ENCODE results near the gene RETN. TPM values are rescaled to one million over a fixed set of nuclear protein-coding genes. Genes with fewer than 3 reads are reported as not detected.

Gene RETN
- total and polyA plus RNA-seq, 2 experiments from 2014 or later, result not detected

DNA sequence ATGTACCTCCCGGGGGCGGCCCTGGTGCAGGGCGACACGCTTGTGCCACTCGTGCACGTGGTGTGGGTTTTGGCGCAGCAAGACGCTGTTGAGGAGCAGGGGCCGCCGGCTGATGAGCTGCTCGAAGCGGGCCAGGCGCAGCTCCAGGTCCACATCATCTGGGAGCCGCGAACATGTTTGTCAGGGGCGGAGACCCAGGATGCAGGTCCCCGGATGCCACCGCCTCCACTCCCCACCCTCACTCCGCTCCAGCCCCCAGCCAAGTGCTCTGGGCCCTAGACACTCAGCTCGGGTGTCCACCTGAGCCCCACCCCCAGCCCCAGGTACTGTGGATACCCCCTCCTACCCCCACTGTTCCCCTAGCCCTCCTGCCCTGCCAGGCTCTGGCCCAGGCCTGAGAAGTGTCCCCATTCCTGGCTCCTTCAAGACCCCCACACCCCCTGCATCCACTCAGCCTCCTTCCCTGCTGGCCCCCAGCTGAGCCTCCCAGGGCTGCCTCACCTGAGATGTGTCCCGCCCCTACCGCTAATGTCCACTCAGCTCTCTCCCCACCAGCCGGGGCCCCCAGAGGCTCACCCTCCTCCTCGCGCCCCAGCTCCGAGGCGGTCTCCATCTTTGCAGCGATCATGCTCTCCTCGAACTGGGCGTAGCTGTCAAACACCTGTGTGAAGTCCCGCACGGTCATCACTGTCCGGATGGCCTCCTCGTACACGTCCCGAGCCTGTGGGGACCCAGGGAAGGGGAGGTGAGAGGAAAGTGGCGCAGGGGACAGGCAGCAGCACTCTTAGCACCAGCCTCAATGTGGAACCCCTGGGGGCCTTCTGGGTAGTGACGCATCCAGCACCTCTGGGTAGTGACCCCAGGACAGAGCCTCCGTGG lies 44.9 kb upstream of the RETN start:
- 93 to 96% methylated on average over 31 of the region's 39 CpGs for WGBS, 2 experiments (ENCODE audit: low coverage in 1 of 2, low lambda C conversion rate in 2 of 2, missing lambda C conversion rate in 2 of 2)
- Histone ChIP-seq H3K4me2 (ENCODE audit: unreplicated experiment) (no peak overlapping the region), H3K27ac (no peak overlapping the region), H3F3A (ENCODE audit: insufficient read depth) (no peaks in the 10 kb centered on the region), H3K9me2 (ENCODE audit: insufficient read depth) (no peaks in the 10 kb centered on the region), H3K79me2 (ENCODE audit: insufficient read depth) (peaks cover 42% of the 10 kb centered on the region), H3K27me3 (replicated peaks; ENCODE audit: insufficient read depth) (no peaks in the 10 kb centered on the region), H3K9ac (no peak overlapping the region), H4K20me1 (ENCODE audit: insufficient read depth) (no peaks in the 10 kb centered on the region), H2AFZ (no peak overlapping the region), H3K4me1 (ENCODE audit: insufficient read depth) (peaks cover 6% of the 10 kb centered on the region), H3K9me3 (ENCODE audit: low read depth) (no peaks in the 10 kb centered on the region), H3K4me3 (no peak overlapping the region), H3K36me3 (ENCODE audit: low read depth) (no peaks in the 10 kb centered on the region)
- DNase-seq, result no peak
- TF ChIP-seq EZH2phosphoT487 (IDR thresholded peaks at IDR 0.05; ENCODE audit: insufficient read depth, low read depth) (no peak), EZH2 (IDR thresholded peaks at IDR 0.05; ENCODE audit: insufficient read depth, poor library complexity, severe bottlenecking) (no peak)
- in situ Hi-C loops (cut with MboI), result no loop called here

DNA sequence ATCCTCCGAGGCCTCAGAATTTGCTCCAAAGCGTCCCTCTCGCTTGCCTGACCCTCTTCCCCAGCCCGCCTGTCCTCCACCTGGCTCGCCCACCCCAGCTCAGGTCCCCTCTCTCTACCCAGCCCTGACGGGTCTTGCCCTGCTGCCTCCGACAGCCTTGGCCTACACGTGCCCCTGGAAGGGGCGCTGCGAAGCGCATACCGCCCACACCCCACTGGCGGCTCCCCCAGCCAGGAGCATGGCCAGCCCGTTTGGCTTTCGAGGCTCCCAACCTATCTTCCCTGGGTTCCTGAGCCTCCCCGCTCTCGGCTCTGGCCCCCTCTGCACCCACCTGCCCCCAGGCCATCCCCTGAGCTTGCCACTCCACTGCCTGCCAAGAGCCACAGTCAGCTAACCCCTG lies 44.0 kb upstream of the RETN start:
- Histone ChIP-seq H3K79me2 (ENCODE audit: insufficient read depth) (peaks cover 48% of the 10 kb centered on the region), H3K27ac (no peak overlapping the region), H3K9ac (no peak overlapping the region), H3K9me2 (ENCODE audit: insufficient read depth) (no peaks in the 10 kb centered on the region), H3K4me1 (ENCODE audit: insufficient read depth) (peaks cover 6% of the 10 kb centered on the region), H3F3A (ENCODE audit: insufficient read depth) (no peaks in the 10 kb centered on the region), H3K36me3 (ENCODE audit: low read depth) (no peaks in the 10 kb centered on the region), H3K27me3 (replicated peaks; ENCODE audit: insufficient read depth) (no peaks in the 10 kb centered on the region), H3K9me3 (ENCODE audit: low read depth) (no peaks in the 10 kb centered on the region), H4K20me1 (ENCODE audit: insufficient read depth) (no peaks in the 10 kb centered on the region), H2AFZ (no peak overlapping the region), H3K4me2 (ENCODE audit: unreplicated experiment) (no peak overlapping the region), H3K4me3 (no peak overlapping the region)
- 86% methylated on average over 14 to 17 of the region's 17 CpGs for WGBS, 2 experiments (ENCODE audit: low coverage in 1 of 2, low lambda C conversion rate in 2 of 2, missing lambda C conversion rate in 2 of 2)
- TF ChIP-seq EZH2 (IDR thresholded peaks at IDR 0.05; ENCODE audit: insufficient read depth, poor library complexity, severe bottlenecking) (no peak), EZH2phosphoT487 (IDR thresholded peaks at IDR 0.05; ENCODE audit: insufficient read depth, low read depth) (no peak)
- in situ Hi-C loops (cut with MboI), result no loop called here
- DNase-seq, result no peak

DNA sequence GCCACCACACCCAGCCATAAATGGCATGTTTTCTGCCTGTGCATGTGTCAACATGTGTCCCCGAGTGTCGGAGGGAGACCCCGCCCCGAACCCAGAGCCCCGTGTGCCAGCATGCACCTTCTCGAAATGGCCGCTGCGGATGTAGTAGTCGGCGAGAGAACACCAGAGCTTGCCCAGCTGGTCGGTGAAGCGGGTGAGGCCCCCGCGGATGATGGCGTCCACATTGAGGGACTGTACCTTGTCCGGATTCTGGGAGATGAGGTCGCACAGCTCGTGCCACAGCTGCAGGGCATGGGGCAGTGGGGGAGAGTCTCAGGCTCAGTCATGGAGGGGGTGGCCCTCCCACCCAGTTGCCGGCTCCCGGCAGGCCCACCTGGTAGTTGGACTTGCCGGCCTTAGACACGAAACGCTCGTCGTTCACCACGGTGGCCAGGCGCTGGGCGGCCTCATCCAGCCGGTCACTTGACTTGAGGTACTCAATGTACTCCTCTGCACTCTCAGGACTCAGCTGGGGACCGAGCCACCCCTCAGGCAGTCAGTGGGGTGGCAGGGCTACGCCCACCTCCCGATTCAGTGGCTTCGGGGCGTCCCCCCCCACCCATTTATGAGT lies 43.0 kb upstream of the RETN start:
- in situ Hi-C loops (cut with MboI), result no loop called here
- no peaks in the 10 kb centered on the region for H3K36me3 ChIP-seq (ENCODE audit: low read depth)

GRCh38 chr19:7627166-7627565 lies 41.7 kb upstream of the RETN start:
- H3K9me3 ChIP-seq (ENCODE audit: low read depth), result no peaks in the 10 kb centered on the region
- H4K20me1 ChIP-seq (ENCODE audit: insufficient read depth), result no peaks in the 10 kb centered on the region
- no peaks in the 10 kb centered on the region for H3F3A ChIP-seq (ENCODE audit: insufficient read depth)
- in situ Hi-C loops (cut with MboI), result no loop called here
- WGBS, 2 experiments (ENCODE audit: low coverage in 1 of 2, low lambda C conversion rate in 2 of 2, missing lambda C conversion rate in 2 of 2), result 87 to 89% methylated on average over 20 to 24 of the region's 24 CpGs
- DNase-seq, result no peak
- no peaks in the 10 kb centered on the region for H3K27me3 ChIP-seq (replicated peaks; ENCODE audit: insufficient read depth)
- no peak for TF ChIP-seq EZH2 (IDR thresholded peaks at IDR 0.05; ENCODE audit: insufficient read depth, poor library complexity, severe bottlenecking)
- no peak for TF ChIP-seq EZH2phosphoT487 (IDR thresholded peaks at IDR 0.05; ENCODE audit: insufficient read depth, low read depth)
- H3K9ac ChIP-seq, result no peak overlapping the region
- no peak overlapping the region for H3K27ac ChIP-seq
- peaks cover 70% of the 10 kb centered on the region for H3K79me2 ChIP-seq (ENCODE audit: insufficient read depth)
- no peaks in the 10 kb centered on the region for H3K36me3 ChIP-seq (ENCODE audit: low read depth)
- H3K4me2 ChIP-seq (ENCODE audit: unreplicated experiment), result no peak overlapping the region
- H3K9me2 ChIP-seq (ENCODE audit: insufficient read depth), result no peaks in the 10 kb centered on the region
- H3K4me3 ChIP-seq, result no peak overlapping the region
- no peak overlapping the region for H2AFZ ChIP-seq
- H3K4me1 ChIP-seq (ENCODE audit: insufficient read depth), result peaks cover 14% of the 10 kb centered on the region

More for the DNA sequence above, 43.0 kb upstream of the RETN start:
- Histone ChIP-seq H2AFZ (no peak overlapping the region), H3K79me2 (ENCODE audit: insufficient read depth) (peaks cover 59% of the 10 kb centered on the region), H3K27ac (no peak overlapping the region), H3K9me3 (ENCODE audit: low read depth) (no peaks in the 10 kb centered on the region), H3K4me3 (no peak overlapping the region), H3K9me2 (ENCODE audit: insufficient read depth) (no peaks in the 10 kb centered on the region), H3K9ac (no peak overlapping the region), H3K27me3 (replicated peaks; ENCODE audit: insufficient read depth) (no peaks in the 10 kb centered on the region), H3K4me1 (ENCODE audit: insufficient read depth) (peaks cover 12% of the 10 kb centered on the region), H3K4me2 (ENCODE audit: unreplicated experiment) (no peak overlapping the region), H4K20me1 (ENCODE audit: insufficient read depth) (no peaks in the 10 kb centered on the region), H3F3A (ENCODE audit: insufficient read depth) (no peaks in the 10 kb centered on the region)
- no peak for DNase-seq
- WGBS, 2 experiments (ENCODE audit: low coverage in 1 of 2, low lambda C conversion rate in 2 of 2, missing lambda C conversion rate in 2 of 2), result 91 to 94% methylated on average over 34 of the region's 34 CpGs
- no peak for TF ChIP-seq EZH2 (IDR thresholded peaks at IDR 0.05; ENCODE audit: insufficient read depth, poor library complexity, severe bottlenecking)
- TF ChIP-seq EZH2phosphoT487 (IDR thresholded peaks at IDR 0.05; ENCODE audit: insufficient read depth, low read depth), result no peak
